Trophoblast cell (in vitro differentiated cells and primary cell): ENCODE measurements around the gene LONRF2.

Source experiments
- DNase-seq, 2 donors: peaks; one replicate each; pipeline ENCODE4 v3.0.0-alpha.2; 2016
- H2AFZ ChIP-seq: 2 replicates; pipeline ENCODE4 v1.6.1; 2013; ENCODE audit warnings: low read length, moderate library complexity, mild to moderate bottlenecking; ENCODE audit not compliant: insufficient read depth, poor library complexity
- H2AK5ac ChIP-seq: 2 replicates; pipeline ENCODE4 v1.6.1; 2013; ENCODE audit warnings: mild to moderate bottlenecking, low read length
- H2BK120ac ChIP-seq: 2 replicates; pipeline ENCODE4 v1.6.1; 2013; ENCODE audit warnings: low read length, mild to moderate bottlenecking, moderate library complexity; ENCODE audit not compliant: insufficient read depth, poor library complexity
- H2BK12ac ChIP-seq: 2 replicates; pipeline ENCODE4 v1.6.1; 2013; ENCODE audit warnings: mild to moderate bottlenecking, low read length, moderate library complexity
- H2BK5ac ChIP-seq: 2 replicates; pipeline ENCODE4 v1.6.1; 2013; ENCODE audit warnings: low read length, low read depth, moderate library complexity, mild to moderate bottlenecking; ENCODE audit not compliant: poor library complexity
- H3K14ac ChIP-seq: 2 replicates; pipeline ENCODE4 v1.6.1; 2013; ENCODE audit warnings: mild to moderate bottlenecking, low read length
- H3K18ac ChIP-seq: 2 replicates; pipeline ENCODE4 v1.6.1; 2013; ENCODE audit warnings: mild to moderate bottlenecking, low read length
- H3K23ac ChIP-seq: 2 replicates; pipeline ENCODE4 v1.6.1; 2013; ENCODE audit warnings: low read length
- H3K27ac ChIP-seq: 2 replicates; pipeline ENCODE4 v1.5.1; 2013; ENCODE audit warnings: low read depth, mild to moderate bottlenecking, inconsistent platforms, low read length, moderate library complexity
- H3K27me3 ChIP-seq: 2 replicates; pipeline ENCODE4 v1.6.1; 2013; ENCODE audit warnings: inconsistent platforms, mild to moderate bottlenecking, low read length, moderate library complexity; ENCODE audit not compliant: insufficient read depth
- H3K36me3 ChIP-seq, 2 experiments: 1 replicate in 1 of 2; 2 replicates in 1 of 2; pipeline ENCODE4 v1.6.1; 2013; ENCODE audit warnings: low read length in 2 of 2, mild to moderate bottlenecking in 2 of 2, moderate library complexity in 1 of 2; ENCODE audit not compliant: insufficient read depth in 2 of 2, control insufficient read depth in 1 of 2
- H3K4ac ChIP-seq: 2 replicates; pipeline ENCODE4 v1.6.1; 2013; ENCODE audit warnings: low read depth, mild to moderate bottlenecking, low read length, moderate library complexity
- H3K4me1 ChIP-seq, 2 experiments: 1 replicate in 1 of 2; 2 replicates in 1 of 2; pipeline ENCODE4 v1.6.1; 2013; ENCODE audit warnings: low read length in 2 of 2, mild to moderate bottlenecking in 2 of 2, moderate library complexity in 1 of 2; ENCODE audit not compliant: insufficient read depth in 2 of 2, control insufficient read depth in 1 of 2
- H3K4me2 ChIP-seq: 2 replicates; pipeline ENCODE4 v1.6.1; 2013; ENCODE audit warnings: inconsistent platforms, mild to moderate bottlenecking, low read length, moderate library complexity
- H3K4me3 ChIP-seq: 2 replicates; pipeline ENCODE4 v1.5.1; 2013; ENCODE audit warnings: mild to moderate bottlenecking, low read depth, low read length, inconsistent platforms
- H3K79me1 ChIP-seq: one replicate; pipeline ENCODE4 v1.6.1; 2013; ENCODE audit warnings: low read length
- H3K79me2 ChIP-seq: 2 replicates; pipeline ENCODE4 v1.6.1; 2013; ENCODE audit warnings: low read length, mild to moderate bottlenecking; ENCODE audit not compliant: control insufficient read depth, insufficient read depth, poor library complexity
- H3K9ac ChIP-seq: 2 replicates; pipeline ENCODE4 v1.6.1; 2013; ENCODE audit warnings: mild to moderate bottlenecking, low read length
- H3K9me3 ChIP-seq: 2 replicates; pipeline ENCODE4 v1.6.1; 2013; ENCODE audit warnings: low read depth, mild to moderate bottlenecking, control low read depth, inconsistent platforms, low read length; ENCODE audit not compliant: insufficient read depth
- H4K12ac ChIP-seq: 2 replicates; pipeline ENCODE4 v1.6.1; 2013; ENCODE audit warnings: low read depth, mild to moderate bottlenecking, low read length, moderate library complexity
- H4K8ac ChIP-seq: 2 replicates; pipeline ENCODE4 v1.6.1; 2013; ENCODE audit warnings: low read depth, mild to moderate bottlenecking, low read length, moderate library complexity
- H4K91ac ChIP-seq: one replicate; pipeline ENCODE4 v1.6.1; 2013; ENCODE audit warnings: low read depth, mild to moderate bottlenecking, low read length, moderate library complexity
- WGBS: extraction: QIAGEN DNeasy Blood & Tissue Kit; methylation state at CpG from one replicate; pipeline ENCODE4 v1.1.7; 2013; ENCODE audit warnings: missing lambda C conversion rate; ENCODE audit not compliant: insufficient read length, insufficient coverage; ENCODE audit errors: extremely low coverage; 5-methylcytosine and 5-hydroxymethylcytosine counted together

The LONRF2 gene

GRCh38 chr2:100302585-100302892, 19.8 kb downstream of the LONRF2 start:
- no peaks in the 10 kb centered on the region for H3K79me1 ChIP-seq
- H3K4me3 ChIP-seq = no peak overlapping the region
- no peaks in the 10 kb centered on the region for H3K27me3 ChIP-seq
- no peak overlapping the region for H3K9ac ChIP-seq
- no peak overlapping the region for H4K91ac ChIP-seq
- no peak overlapping the region for H3K27ac ChIP-seq
- no peak overlapping the region for H3K4me2 ChIP-seq
- no peak overlapping the region for H3K14ac ChIP-seq
- no peak overlapping the region for H4K12ac ChIP-seq
- no peak overlapping the region for H2BK12ac ChIP-seq
- no peaks in the 10 kb centered on the region for H3K79me2 ChIP-seq
- no CpG with 5 or more reads among the region's 3 CpGs for WGBS
- H4K8ac ChIP-seq = no peak overlapping the region
- no peaks in the 10 kb centered on the region for H3K36me3 ChIP-seq
- H2AFZ ChIP-seq = no peak overlapping the region
- no peak overlapping the region for H2BK5ac ChIP-seq
- H3K18ac ChIP-seq = no peak overlapping the region
- no peaks in the 10 kb centered on the region for H3K9me3 ChIP-seq
- no peaks in the 10 kb centered on the region for H3K4me1 ChIP-seq
- no peak overlapping the region for H3K4ac ChIP-seq
- no peak overlapping the region for H2AK5ac ChIP-seq
- no peak overlapping the region for H3K23ac ChIP-seq
- DNase-seq = no peak
- no peak overlapping the region for H2BK120ac ChIP-seq

- no peaks in the 10 kb centered on the region for H3K4me1 ChIP-seq
- H3K79me2 ChIP-seq = no peaks in the 10 kb centered on the region
- H3K23ac ChIP-seq = no peak overlapping the region
- no peak overlapping the region for H3K27ac ChIP-seq
- H4K8ac ChIP-seq = no peak overlapping the region
- no peak overlapping the region for H3K18ac ChIP-seq
- no peak overlapping the region for H3K4me2 ChIP-seq
- H4K12ac ChIP-seq = no peak overlapping the region
- H4K91ac ChIP-seq = no peak overlapping the region
- no peak overlapping the region for H3K4me3 ChIP-seq
- no peak overlapping the region for H2BK12ac ChIP-seq
- no peak overlapping the region for H2AFZ ChIP-seq
- H3K27me3 ChIP-seq = no peaks in the 10 kb centered on the region
- H3K9me3 ChIP-seq = no peaks in the 10 kb centered on the region
- no peaks in the 10 kb centered on the region for H3K79me1 ChIP-seq
- WGBS = no CpG with 5 or more reads among the region's 7 CpGs
- H2BK120ac ChIP-seq = no peak overlapping the region
- no peaks in the 10 kb centered on the region for H3K36me3 ChIP-seq
- no peak overlapping the region for H3K4ac ChIP-seq
- no peak overlapping the region for H2AK5ac ChIP-seq
- H3K14ac ChIP-seq = no peak overlapping the region
- H2BK5ac ChIP-seq = no peak overlapping the region
- DNase-seq = no peak
- no peak overlapping the region for H3K9ac ChIP-seq
Observed at GRCh38 chr2:100301881-100302584, 20.3 kb downstream of the LONRF2 start.

GRCh38 chr2:100299548-100299947, 22.8 kb downstream of the LONRF2 start:
- Histone ChIP-seq H3K27me3 (no peaks in the 10 kb centered on the region), H2AFZ (no peak overlapping the region), H2BK5ac (no peak overlapping the region), H4K8ac (no peak overlapping the region), H2BK120ac (no peak overlapping the region), H3K79me1 (no peaks in the 10 kb centered on the region), H3K79me2 (no peaks in the 10 kb centered on the region), H3K4ac (no peak overlapping the region), H4K91ac (no peak overlapping the region), H3K4me3 (no peak overlapping the region), H3K9me3 (no peaks in the 10 kb centered on the region), H2AK5ac (no peak overlapping the region), H4K12ac (no peak overlapping the region), H3K23ac (no peak overlapping the region), H3K18ac (no peak overlapping the region), H3K4me2 (no peak overlapping the region), H3K4me1 (no peaks in the 10 kb centered on the region), H2BK12ac (no peak overlapping the region), H3K14ac (no peak overlapping the region), H3K36me3 (no peaks in the 10 kb centered on the region), H3K27ac (no peak overlapping the region), H3K9ac (no peak overlapping the region)
- WGBS = no CpG with 5 or more reads among the region's 5 CpGs
- no peak for DNase-seq

- Histone ChIP-seq H3K27me3 (no peaks in the 10 kb centered on the region), H3K79me1 (peaks cover 6% of the 10 kb centered on the region), H2BK12ac (no peak overlapping the region), H3K4me1 (peaks cover 5 to 9% of the 10 kb centered on the region in 2 experiments), H4K12ac (no peak overlapping the region), H2AK5ac (no peak overlapping the region), H3K9me3 (no peaks in the 10 kb centered on the region), H2BK5ac (no peak overlapping the region), H3K14ac (no peak overlapping the region), H2AFZ (no peak overlapping the region), H3K4me3 (no peak overlapping the region), H3K27ac (no peak overlapping the region), H4K91ac (no peak overlapping the region), H3K9ac (no peak overlapping the region), H3K79me2 (no peaks in the 10 kb centered on the region), H3K23ac (no peak overlapping the region), H3K36me3 (no peaks in the 10 kb centered on the region), H2BK120ac (no peak overlapping the region), H3K18ac (no peak overlapping the region), H3K4ac (no peak overlapping the region), H3K4me2 (no peak overlapping the region), H4K8ac (no peak overlapping the region)
- no CpG with 5 or more reads among the region's 3 CpGs for WGBS
- no peak for DNase-seq
Observed at GRCh38 chr2:100297511-100297910, 24.8 kb downstream of the LONRF2 start.
